Forelimb muscle (tissue), 1 donor: Measurements from ENCODE around the gene PYDC2. TPM values are rescaled to one million over a fixed set of nuclear protein-coding genes. Genes with fewer than 3 reads are reported as not detected.

Experiments
- DNase-seq: peaks from one replicate; pipeline ENCODE4 v3.0.0-alpha.2; 2013; ENCODE audit warnings: low read depth
- polyA plus RNA-seq: library from polyadenylated mRNA; unstranded; fragments of 120-200 nt; gene quantifications from one replicate; pipeline ENCODE4 v1.2.1, GENCODE V29; 2013; ENCODE audit not compliant: insufficient read length

Gene PYDC2
- not detected for polyA plus RNA-seq

- DNase-seq, result no peak
Measured at GRCh38 chr3:191461113-191461595, at the start of gene PYDC2. Gene PYDC2, plus strand, starts transcription at chr3:191461163. Its CDS starts 0 bp downstream, at chr3:191461163.

DNA sequence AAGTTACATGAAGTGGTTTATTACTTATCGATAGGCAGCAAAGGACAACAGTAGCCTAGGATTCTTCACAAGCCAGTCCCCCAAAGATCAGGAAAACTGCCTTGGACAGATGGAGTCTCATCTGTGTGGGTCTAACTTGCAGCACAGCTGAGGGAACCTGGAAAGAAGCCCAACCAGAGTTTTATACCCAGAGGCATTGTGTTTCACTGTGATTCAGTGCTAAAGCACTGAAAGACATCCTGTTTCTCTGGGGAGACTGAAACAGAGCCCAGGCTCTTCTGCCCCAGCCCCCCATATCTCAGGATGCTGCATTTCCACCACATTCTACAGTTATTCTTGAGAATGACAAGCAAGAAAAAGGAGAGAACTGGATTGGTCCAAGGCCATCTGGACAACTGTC, 48.2 kb upstream of the PYDC2 start:
- peak; percentile 19 for DNase-seq

DNA sequence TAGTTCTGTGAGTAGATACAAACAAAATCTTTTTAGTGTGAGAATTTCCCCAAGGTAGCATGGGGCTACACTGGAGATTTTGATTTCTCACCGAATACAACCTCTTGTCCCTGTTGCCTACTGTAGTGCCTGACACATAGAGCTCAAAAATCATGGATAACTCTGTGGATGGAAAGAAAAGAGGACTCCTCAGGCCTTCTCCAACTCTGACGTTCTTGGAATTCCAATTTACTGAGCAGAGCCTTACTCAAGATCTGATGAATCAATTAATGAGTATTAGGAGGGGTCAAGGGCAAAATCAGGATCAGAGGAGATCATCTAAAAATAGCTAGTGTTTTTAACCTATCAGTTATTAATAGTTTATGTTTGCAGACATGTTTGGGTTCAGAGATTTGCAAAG, 46.7 kb upstream of the PYDC2 start:
- DNase-seq, result no peak

DNA sequence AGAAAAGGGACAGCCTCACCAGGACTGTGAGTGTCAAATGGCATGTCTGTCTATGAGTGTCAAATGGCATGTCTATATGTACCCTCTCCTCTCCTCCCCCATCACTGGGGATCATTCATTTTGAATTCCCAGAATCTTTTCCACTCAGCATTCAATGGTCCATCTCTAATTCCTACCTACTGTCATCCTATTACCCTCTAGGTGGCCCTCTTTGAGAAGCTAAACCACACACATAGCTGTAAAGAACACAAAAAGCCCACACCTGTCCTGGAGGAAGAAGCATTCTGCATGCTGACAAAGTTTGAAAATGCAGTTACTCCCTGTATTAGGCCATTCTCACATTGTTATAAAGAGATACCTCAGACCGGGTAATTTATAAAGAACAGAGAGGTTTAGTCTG, 46.2 kb upstream of the PYDC2 start:
- DNase-seq, result no peak

- DNase-seq, result no peak
Measured at GRCh38 chr3:191415566-191415965, 45.4 kb upstream of the PYDC2 start.

DNA sequence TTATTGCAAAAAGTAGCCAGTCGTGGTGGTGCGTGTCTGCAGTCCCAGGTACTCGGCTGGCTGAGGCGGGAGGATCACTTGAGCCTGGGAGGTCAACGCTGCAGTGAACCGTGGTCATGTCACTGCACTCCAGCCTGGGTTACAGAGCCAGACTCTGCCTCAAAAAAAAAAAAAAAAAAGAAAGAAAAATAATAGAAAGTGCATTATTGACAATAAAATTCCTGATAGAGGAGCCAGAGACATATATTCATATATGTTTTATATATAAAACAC, 43.6 kb upstream of the PYDC2 start:
- DNase-seq, result no peak

DNA sequence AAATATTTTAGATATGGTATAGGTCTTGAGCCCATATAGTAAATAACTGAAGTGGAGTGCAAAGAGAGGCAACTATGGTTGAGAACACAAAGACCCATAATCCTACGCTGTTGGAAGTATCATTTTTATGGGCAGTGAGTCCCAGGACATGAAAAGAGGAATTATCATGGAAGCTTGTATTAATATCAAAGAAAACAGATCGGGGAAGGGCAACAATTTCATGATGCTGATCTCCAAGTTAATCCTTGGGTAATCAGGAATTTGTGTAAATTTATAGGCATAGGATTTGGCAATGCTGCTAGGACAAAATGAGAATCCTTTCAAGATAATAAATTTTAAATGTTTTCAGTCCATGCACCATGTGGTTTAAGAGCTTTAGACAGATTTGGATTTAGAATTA, 40.2 kb upstream of the PYDC2 start:
- no peak for DNase-seq

- DNase-seq, result no peak
Measured at GRCh38 chr3:191424881-191425280, 36.1 kb upstream of the PYDC2 start.

GRCh38 chr3:191425322-191425734, 35.6 kb upstream of the PYDC2 start:
- no peak for DNase-seq

- no peak for DNase-seq
Measured at GRCh38 chr3:191426311-191426710, 34.7 kb upstream of the PYDC2 start.

GRCh38 chr3:191428177-191428576, 32.8 kb upstream of the PYDC2 start:
- DNase-seq, result no peak

DNA sequence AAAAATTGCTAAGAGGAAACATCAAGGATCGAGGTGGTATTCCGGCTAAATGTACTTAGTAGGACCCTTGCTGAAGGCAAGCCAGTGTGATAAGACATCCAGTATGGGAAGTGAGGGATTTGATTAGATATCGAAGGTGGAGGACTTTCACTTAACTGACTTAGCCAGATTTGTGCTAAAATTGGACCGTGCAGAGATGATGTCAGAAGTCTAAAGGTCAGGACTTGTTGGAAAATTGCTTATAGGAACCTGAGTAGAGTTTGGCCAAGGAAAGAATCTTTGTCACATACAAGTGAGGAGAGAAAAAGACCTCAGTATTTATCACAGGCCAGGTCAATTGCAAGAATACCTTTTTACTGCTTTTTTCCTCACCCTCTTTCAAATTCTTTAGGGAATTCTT, 30.9 kb upstream of the PYDC2 start:
- DNase-seq, result no peak

DNA sequence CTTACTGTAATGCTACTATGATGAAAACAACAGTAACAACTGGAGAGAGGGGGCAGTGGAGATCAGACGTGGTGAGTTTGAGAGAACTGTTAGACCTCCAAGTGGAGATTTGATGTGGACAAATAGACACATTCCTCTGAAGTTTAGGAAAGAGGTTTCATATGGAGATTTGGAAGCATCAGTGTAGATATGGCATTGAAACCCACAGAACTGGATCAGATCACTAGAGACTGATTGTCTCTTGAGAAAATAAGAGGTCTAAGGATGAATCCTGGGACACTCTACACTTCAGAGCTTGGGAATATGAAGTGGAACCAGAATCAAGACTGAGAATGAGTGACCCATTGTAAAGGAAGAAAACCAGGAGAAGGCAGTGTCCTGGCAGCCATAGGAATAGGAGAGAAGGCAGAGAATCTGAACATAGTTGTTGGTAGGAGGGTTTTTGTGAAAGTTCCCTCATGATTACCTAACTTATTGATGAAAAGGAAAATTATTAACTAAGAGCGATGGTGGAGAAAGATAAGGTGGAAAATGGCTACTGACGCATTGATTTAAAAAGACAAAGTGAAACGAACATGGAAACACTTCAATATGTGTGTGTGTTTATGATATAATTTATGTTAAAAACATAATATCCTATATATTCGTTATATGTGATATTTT, 29.7 kb upstream of the PYDC2 start:
- DNase-seq, result no peak

GRCh38 chr3:191432162-191432561, 28.8 kb upstream of the PYDC2 start:
- DNase-seq, result no peak

- DNase-seq, result no peak
Measured at GRCh38 chr3:191434024-191434423, 26.9 kb upstream of the PYDC2 start.

- DNase-seq, result no peak
Measured at GRCh38 chr3:191435981-191436380, 25.0 kb upstream of the PYDC2 start.

DNA sequence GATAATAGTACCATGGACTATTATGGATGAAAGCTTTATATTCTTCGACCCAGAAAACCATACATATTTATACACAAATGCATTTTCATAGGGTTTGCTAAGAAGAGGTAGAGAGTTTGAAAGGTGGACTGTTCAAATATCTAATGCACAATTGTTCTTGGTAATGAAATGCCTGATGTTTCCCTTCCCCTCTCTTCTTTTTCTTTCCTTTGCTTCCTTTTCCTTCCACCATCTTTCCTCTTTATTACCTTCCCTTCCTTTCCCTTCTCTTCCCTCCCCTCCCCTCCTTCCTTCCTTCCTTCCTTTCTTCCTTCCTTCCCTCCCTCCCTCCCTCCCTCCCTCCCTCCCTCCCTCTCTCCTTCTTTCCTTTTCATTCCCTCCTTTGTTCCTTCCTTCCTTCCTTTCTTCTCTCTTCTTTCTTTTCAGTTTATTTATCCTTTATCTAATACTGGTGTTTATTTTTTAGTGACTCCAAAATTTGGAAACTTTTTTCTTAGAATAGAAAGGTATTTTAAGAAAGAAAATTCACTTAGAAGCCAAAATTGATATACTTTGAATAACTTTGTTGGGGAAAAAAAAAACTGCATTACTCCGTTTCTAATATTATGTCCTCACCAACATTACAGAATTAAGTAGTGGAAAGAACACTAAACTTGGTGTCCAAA, 22.7 kb upstream of the PYDC2 start:
- no peak for DNase-seq

- DNase-seq, result no peak
Measured at GRCh38 chr3:191440532-191440931, 20.4 kb upstream of the PYDC2 start.

- no peak for DNase-seq
Measured at GRCh38 chr3:191441687-191442086, 19.3 kb upstream of the PYDC2 start.

- DNase-seq, result no peak
Measured at GRCh38 chr3:191444569-191444968, 16.4 kb upstream of the PYDC2 start.

GRCh38 chr3:191449256-191449655, 11.7 kb upstream of the PYDC2 start:
- no peak for DNase-seq

GRCh38 chr3:191455257-191455952, 5.6 kb upstream of the PYDC2 start:
- no peak for DNase-seq

GRCh38 chr3:191460360-191460759, 603 bp upstream of the PYDC2 start:
- no peak for DNase-seq
